DND-41 (cell line): ENCODE data around the gene CEP85.
"Not testable (repeated sequence)": the region's sequence is repeated elsewhere in the genome, so short reads cannot be mapped to it uniquely, and the experiment has no call there.

Experiments
- ATAC-seq: fragments of 200-7000 bp; cut with Tn5 transposase; 3 replicates; pipeline ENCODE4 v1.9.1; 2021; ENCODE audit warnings: low read depth; ENCODE audit not compliant: insufficient read depth
- DNase-seq: peaks from one replicate; pipeline ENCODE4 v3.0.0-alpha.2; 2020
- H2AFZ ChIP-seq: 2 replicates; pipeline ENCODE4 v1.6.0; 2012; ENCODE audit warnings: low read depth, low read length
- H3K27ac ChIP-seq: 2 replicates; pipeline ENCODE4 v1.5.1; 2012; ENCODE audit warnings: low read length, inconsistent platforms
- H3K27me3 ChIP-seq: fragments of 200-600 bp; sonication (generic); 2 replicates; pipeline ENCODE4 v1.6.0; 2012; ENCODE audit warnings: low read length, mild to moderate bottlenecking, inconsistent platforms; ENCODE audit not compliant: insufficient read depth, poor library complexity
- H3K36me3 ChIP-seq: 2 replicates; pipeline ENCODE4 v1.5.1; 2012; ENCODE audit warnings: low read length, inconsistent platforms; ENCODE audit not compliant: insufficient read depth
- H3K4me1 ChIP-seq: 2 replicates; pipeline ENCODE4 v1.5.1; 2012; ENCODE audit warnings: mild to moderate bottlenecking, low read length; ENCODE audit not compliant: insufficient read depth
- H3K4me2 ChIP-seq: 2 replicates; pipeline ENCODE4 v1.6.0; 2012; ENCODE audit warnings: mild to moderate bottlenecking, moderate library complexity, low read length, inconsistent platforms; ENCODE audit not compliant: insufficient read depth
- H3K4me3 ChIP-seq, 2 experiments: fragments of 200-600 bp in 1 of 2; shearing (Covaris generic) in 1 of 2; 2 replicates each; pipeline ENCODE4 v1.5.1; 2012 to 2016; ENCODE audit warnings: inconsistent platforms in 2 of 2, low read length in 2 of 2, mild to moderate bottlenecking in 2 of 2, low read depth in 1 of 2, moderate library complexity in 1 of 2
- H3K79me2 ChIP-seq: 2 replicates; pipeline ENCODE4 v1.6.0; 2012; ENCODE audit warnings: low read length, inconsistent platforms; ENCODE audit not compliant: insufficient read depth
- H3K9ac ChIP-seq: 2 replicates; pipeline ENCODE4 v1.6.0; 2012; ENCODE audit warnings: low read depth, mild to moderate bottlenecking, inconsistent platforms, low read length, moderate library complexity
- H3K9me3 ChIP-seq: 2 replicates; pipeline ENCODE4 v1.5.1; 2012; ENCODE audit warnings: low read length, moderate library complexity, mild to moderate bottlenecking, inconsistent platforms; ENCODE audit not compliant: insufficient read depth, severe bottlenecking
- H4K20me1 ChIP-seq: 2 replicates; pipeline ENCODE4 v1.6.0; 2012; ENCODE audit warnings: low read length; ENCODE audit not compliant: insufficient read depth
- EZH2 ChIP-seq: IDR thresholded peaks from 3 replicates; pipeline ENCODE4 v1.6.1; 2012; ENCODE audit warnings: borderline replicate concordance, low read depth, mild to moderate bottlenecking, moderate library complexity, low read length, inconsistent platforms; ENCODE audit not compliant: severe bottlenecking
- TF ChIP-seq, protein P1 (sequence below): IDR thresholded peaks from 2 replicates; pipeline ENCODE4 v1.5.1; 2012; ENCODE audit warnings: borderline replicate concordance, low read length, moderate library complexity, mild to moderate bottlenecking; ENCODE audit not compliant: poor library complexity, severe bottlenecking; ENCODE audit errors: extremely low read depth

CEP85 gene

DNA sequence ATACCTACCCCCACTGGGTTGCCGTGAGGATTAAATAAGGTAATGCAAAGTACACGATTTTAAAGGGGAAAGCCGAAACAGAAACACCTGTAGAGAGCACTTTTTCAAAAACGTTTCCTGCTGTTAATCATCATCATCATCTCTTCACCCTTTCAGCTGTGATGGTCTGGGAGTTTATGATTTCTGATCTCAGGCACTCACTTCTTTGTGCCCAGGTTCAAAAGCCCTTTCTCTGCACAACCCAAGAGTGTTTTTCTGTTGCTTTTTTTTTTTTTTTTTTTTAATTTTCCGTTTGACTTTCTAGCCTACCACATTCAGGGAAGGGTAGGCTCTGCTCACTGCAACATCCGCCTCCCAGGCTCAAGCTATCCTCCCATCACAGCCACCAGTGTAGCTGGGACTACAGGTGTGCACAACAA lies 73.4 kb downstream of the CEP85 start:
- Histone ChIP-seq H3K9me3 (no peaks in the 10 kb centered on the region), H3K4me1 (peaks cover 26% of the 10 kb centered on the region), H3K27ac (peak overlapping the region; percentile 71), H4K20me1 (no peaks in the 10 kb centered on the region), H3K4me3 (peak overlapping the region in 1 of 2 experiments; percentile 96; a peak in 1 of 4 replicates), H3K27me3 (no peaks in the 10 kb centered on the region), H3K79me2 (no peaks in the 10 kb centered on the region), H2AFZ (peak overlapping the region; percentile 100), H3K36me3 (no peaks in the 10 kb centered on the region), H3K9ac (peak overlapping the region; percentile 68; the same call in 1 of the 2 replicates), H3K4me2 (peak overlapping the region; percentile 98)
- no peak for DNase-seq
- ATAC-seq: no peak
- TF ChIP-seq, protein P1, sequence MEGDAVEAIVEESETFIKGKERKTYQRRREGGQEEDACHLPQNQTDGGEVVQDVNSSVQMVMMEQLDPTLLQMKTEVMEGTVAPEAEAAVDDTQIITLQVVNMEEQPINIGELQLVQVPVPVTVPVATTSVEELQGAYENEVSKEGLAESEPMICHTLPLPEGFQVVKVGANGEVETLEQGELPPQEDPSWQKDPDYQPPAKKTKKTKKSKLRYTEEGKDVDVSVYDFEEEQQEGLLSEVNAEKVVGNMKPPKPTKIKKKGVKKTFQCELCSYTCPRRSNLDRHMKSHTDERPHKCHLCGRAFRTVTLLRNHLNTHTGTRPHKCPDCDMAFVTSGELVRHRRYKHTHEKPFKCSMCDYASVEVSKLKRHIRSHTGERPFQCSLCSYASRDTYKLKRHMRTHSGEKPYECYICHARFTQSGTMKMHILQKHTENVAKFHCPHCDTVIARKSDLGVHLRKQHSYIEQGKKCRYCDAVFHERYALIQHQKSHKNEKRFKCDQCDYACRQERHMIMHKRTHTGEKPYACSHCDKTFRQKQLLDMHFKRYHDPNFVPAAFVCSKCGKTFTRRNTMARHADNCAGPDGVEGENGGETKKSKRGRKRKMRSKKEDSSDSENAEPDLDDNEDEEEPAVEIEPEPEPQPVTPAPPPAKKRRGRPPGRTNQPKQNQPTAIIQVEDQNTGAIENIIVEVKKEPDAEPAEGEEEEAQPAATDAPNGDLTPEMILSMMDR: no peak
- no peak for TF ChIP-seq EZH2

DNA sequence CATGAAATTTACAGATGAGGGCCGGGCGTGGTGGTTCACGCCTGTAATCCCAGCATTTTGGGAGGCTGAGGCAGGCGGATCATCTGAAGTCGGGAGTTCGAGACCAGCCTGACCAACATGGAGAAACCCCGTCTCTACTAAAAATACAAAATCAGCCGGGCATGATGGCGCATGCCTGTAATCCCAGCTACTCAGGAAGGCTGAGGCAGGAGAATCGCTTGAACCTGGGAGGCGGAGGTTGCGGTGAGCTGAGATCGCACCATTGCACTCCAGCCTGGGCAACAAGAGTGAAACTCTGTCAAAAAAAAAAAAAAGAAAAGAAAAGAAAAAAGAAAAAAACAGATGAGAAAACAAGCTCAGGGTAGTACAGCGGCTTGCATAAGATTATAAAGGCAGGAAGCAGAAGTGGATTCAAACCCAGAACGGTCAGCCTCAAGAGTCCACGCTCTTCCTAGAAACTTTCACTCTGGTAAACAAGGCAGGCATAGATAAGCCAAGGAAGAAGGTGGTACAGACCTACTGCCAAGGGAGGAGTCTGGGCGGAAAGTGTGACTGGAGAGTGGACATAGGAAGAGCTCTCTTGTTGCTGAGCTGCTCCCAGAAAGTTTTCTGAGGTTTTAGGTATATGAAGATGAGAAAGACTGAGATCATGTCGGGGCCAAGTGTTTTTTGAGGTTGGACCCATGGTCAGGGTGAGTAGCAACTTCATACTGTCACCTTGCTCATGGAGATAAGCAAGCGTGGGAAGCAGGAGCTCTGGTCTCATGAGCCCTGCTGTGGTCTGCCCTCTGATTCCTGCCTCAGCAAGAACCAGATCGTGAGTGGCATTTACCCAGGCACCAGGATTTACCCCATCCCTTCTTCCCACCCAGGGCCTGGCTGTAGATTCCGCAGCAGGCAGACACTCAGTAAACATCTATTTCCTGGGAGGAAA lies 74.2 kb downstream of the CEP85 start:
- H3K4me2 ChIP-seq, DNase-seq, H3K9ac ChIP-seq, ATAC-seq, H3K9me3 ChIP-seq, H3K27ac ChIP-seq, H3K36me3 ChIP-seq, H4K20me1 ChIP-seq, H3K4me3 ChIP-seq, H3K79me2 ChIP-seq, H3K27me3 ChIP-seq: not testable (repeated sequence)
- H3K4me1 ChIP-seq: peaks cover 26% of the 10 kb centered on the region
- H2AFZ ChIP-seq: peak overlapping the region; percentile 100; the same call in 1 of the 2 replicates

DNA sequence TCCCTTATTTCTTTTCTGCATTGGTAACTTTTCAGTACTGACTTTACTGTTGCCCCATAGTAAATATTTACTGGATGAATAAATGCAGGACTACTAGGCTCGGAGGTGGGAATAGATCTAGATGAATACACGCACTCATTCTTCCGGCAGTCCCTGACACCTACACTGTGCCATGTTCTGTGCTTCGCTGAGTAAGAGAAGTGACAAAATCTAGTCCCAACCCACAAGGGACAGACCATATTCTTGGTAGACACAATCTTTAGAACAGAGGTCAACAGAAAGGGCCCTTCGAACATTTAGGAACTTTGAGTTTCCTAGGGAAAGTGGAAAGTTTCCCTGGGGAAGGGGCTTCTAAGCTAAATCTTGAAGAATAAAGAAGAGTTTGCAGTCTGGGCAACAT lies 80.5 kb downstream of the CEP85 start:
- DNase-seq: no peak
- Histone ChIP-seq H3K79me2 (no peaks in the 10 kb centered on the region), H2AFZ (no peak overlapping the region), H3K4me3 (no peak overlapping the region), H3K4me2 (no peak overlapping the region), H3K9ac (no peak overlapping the region), H3K27me3 (no peaks in the 10 kb centered on the region), H3K9me3 (no peaks in the 10 kb centered on the region), H3K4me1 (peaks cover 13% of the 10 kb centered on the region; the same call in 1 of the 2 replicates), H4K20me1 (no peaks in the 10 kb centered on the region), H3K36me3 (no peaks in the 10 kb centered on the region), H3K27ac (no peak overlapping the region)
- no peak for ATAC-seq
- TF ChIP-seq, protein P1: no peak
- TF ChIP-seq EZH2: no peak
